K562 (cell line): Measurements from ENCODE around the gene NECAB3. TPM values are rescaled to one million over a fixed set of nuclear protein-coding genes. Genes with fewer than 3 reads are reported as not detected.

ENCODE experiments used
- ATAC-seq: fragments of 200-7000 bp; cut with Tn5 transposase; 3 replicates; pipeline ENCODE4 v1.9.1; 2020; ENCODE audit warnings: moderate library complexity
- BruUV-seq: library from RNA; stranded (reverse); fragments of 400-500 nt; replicated peaks from 2 replicates; lab custom pipeline; 2021; lab: Mats Ljungman, UMichigan
- CTCF ChIA-PET: fragments of 300-600 bp; formaldehyde crosslinking; extraction: SDS; loops from one replicate; lab custom pipeline; 2021; ENCODE audit warnings: low intra/inter-chr PET ratio; lab: Yijun Ruan, JAX
- POLR2A ChIA-PET: fragments of 300-600, 350-650 bp; sonication (Branson Sonifier 250); formaldehyde crosslinking; extraction: SDS; loops from one replicate; lab custom pipeline; 2021; ENCODE audit warnings: antibody characterized with exemption, inconsistent platforms; lab: Yijun Ruan, JAX
- DNase-seq, 4 experiments: peaks; one replicate each; pipeline versions ENCODE4 v3.0.0 to v3.0.0-alpha.2; 2011 to 2018; ENCODE audit warnings: low spot score in 3 of 4, mixed read lengths in 3 of 4; ENCODE audit errors: extremely low read depth in 1 of 4
- FAIRE-seq: peaks from 2 replicates; lab custom pipeline; 2011; peaks lifted over from hg19 to GRCh38; lab: Jason Lieb, UNC
- H2AFZ ChIP-seq: 2 replicates; pipeline ENCODE4 v1.6.0; 2011; ENCODE audit warnings: low read depth, low read length, control low read depth, inconsistent platforms
- H3K27ac ChIP-seq: fragments of 200-600 bp; 3 replicates; pipeline ENCODE4 v1.8.0; 2011; ENCODE audit warnings: low read depth, mild to moderate bottlenecking, control low read depth, inconsistent platforms, low read length, moderate library complexity, mixed read lengths; ENCODE audit errors: extremely low read depth
- H3K27me3 ChIP-seq, 2 experiments: fragments of 300-600 bp in 1 of 2; 2 replicates in 1 of 2; 3 replicates in 1 of 2; pipeline versions ENCODE4 v1.6.0 to v1.8.0; 2011; ENCODE audit warnings: inconsistent platforms in 2 of 2, low read length in 2 of 2, mild to moderate bottlenecking in 1 of 2, mixed read lengths in 1 of 2, moderate library complexity in 1 of 2; ENCODE audit not compliant: control insufficient read depth in 2 of 2, insufficient read depth in 2 of 2
- H3K36me3 ChIP-seq: fragments of 300-600 bp; 3 replicates; pipeline ENCODE4 v1.8.0; 2011; ENCODE audit warnings: mild to moderate bottlenecking, low read length, inconsistent platforms; ENCODE audit not compliant: control insufficient read depth, insufficient read depth
- H3K4me1 ChIP-seq, 2 experiments: fragments of 200-600 bp in 1 of 2; replicated peaks in 1 of 2; 2 replicates in 1 of 2; 3 replicates in 1 of 2; pipeline versions ENCODE4 v1.5.1 to v1.8.0; 2011; ENCODE audit warnings: inconsistent platforms in 2 of 2, low read length in 2 of 2, mild to moderate bottlenecking in 1 of 2, mixed read lengths in 1 of 2, moderate library complexity in 1 of 2; ENCODE audit not compliant: control insufficient read depth in 2 of 2, insufficient read depth in 2 of 2
- H3K4me2 ChIP-seq: 2 replicates; pipeline ENCODE4 v1.6.1; 2011; ENCODE audit warnings: low read length, control low read depth, inconsistent platforms, mixed read lengths; ENCODE audit not compliant: insufficient read depth
- H3K4me3 ChIP-seq: fragments of 200-600 bp; sonication (generic), shearing (Covaris generic); 2 replicates; pipeline ENCODE4 v1.5.1; 2016; ENCODE audit warnings: control low read depth, inconsistent platforms
- H3K79me2 ChIP-seq: fragments of 200-600 bp; 3 replicates; pipeline ENCODE4 v1.8.0; 2011; ENCODE audit warnings: low read length, inconsistent platforms; ENCODE audit not compliant: control insufficient read depth, insufficient read depth
- H3K9ac ChIP-seq, 2 experiments: 2 replicates each; pipeline versions ENCODE4 v1.6.0 to v1.6.1; 2011; ENCODE audit warnings: low read depth in 2 of 2, low read length in 2 of 2, control low read depth in 1 of 2, inconsistent platforms in 1 of 2, mild to moderate bottlenecking in 1 of 2, mixed read lengths in 1 of 2; ENCODE audit not compliant: insufficient read depth in 1 of 2
- H3K9me1 ChIP-seq: one replicate; pipeline ENCODE4 v1.6.0; 2011; ENCODE audit warnings: inconsistent platforms, mild to moderate bottlenecking, low read length, moderate library complexity; ENCODE audit not compliant: control insufficient read depth, insufficient read depth
- H3K9me3 ChIP-seq: replicated peaks from 2 replicates; pipeline ENCODE4 v1.5.1; 2011; ENCODE audit warnings: low read depth, low read length, inconsistent platforms; ENCODE audit not compliant: control insufficient read depth, insufficient read depth
- H4K20me1 ChIP-seq: replicated peaks from 2 replicates; pipeline ENCODE4 v1.6.1; 2011; ENCODE audit warnings: low read length, inconsistent platforms, mixed read lengths; ENCODE audit not compliant: control insufficient read depth, insufficient read depth
- CLOCK ChIP-seq: fragments of 250-450 bp; sonication (Bioruptor Pico); IDR thresholded peaks from 2 replicates; pipeline ENCODE4 v1.4.0; 2020; ENCODE audit warnings: mild to moderate bottlenecking, moderate library complexity, borderline replicate concordance
- ELF2 ChIP-seq: fragments of 250-450 bp; sonication (Bioruptor Pico); IDR thresholded peaks from 2 replicates; pipeline ENCODE4 v1.5.0; 2021; ENCODE audit warnings: mild to moderate bottlenecking
- HES1 ChIP-seq: fragments of 450-650 bp; IDR thresholded peaks from 2 replicates; pipeline ENCODE4 v1.6.1; 2016; ENCODE audit warnings: low read depth, mild to moderate bottlenecking, moderate library complexity
- L3MBTL2 ChIP-seq: fragments of 450-650 bp; IDR thresholded peaks from 2 replicates; pipeline ENCODE4 v1.6.1; 2016; ENCODE audit warnings: mild to moderate bottlenecking, moderate library complexity
- NFE2 ChIP-seq: IDR thresholded peaks from 2 replicates; pipeline ENCODE4 v1.6.1; 2014; ENCODE audit warnings: antibody characterized with exemption, low read depth
- NR2C1 ChIP-seq, 2 experiments: fragments of 450-650 bp; IDR thresholded peaks; 2 replicates each; pipeline ENCODE4 v1.6.1; 2017; ENCODE audit warnings: mild to moderate bottlenecking in 2 of 2, antibody characterized with exemption in 1 of 2, inconsistent platforms in 1 of 2, missing compliant biosample characterization in 1 of 2, missing genetic modification characterization in 1 of 2
- PHF20 ChIP-seq: fragments of 450-650 bp; IDR thresholded peaks from 2 replicates; pipeline ENCODE4 v1.6.1; 2018; ENCODE audit not compliant: partially characterized antibody
- POLR3A ChIP-seq: IDR thresholded peaks from 2 replicates; pipeline ENCODE4 v1.6.1; 2011; ENCODE audit warnings: borderline replicate concordance, mild to moderate bottlenecking, moderate library complexity; ENCODE audit not compliant: insufficient read length, insufficient read depth; ENCODE audit errors: extremely low read depth
- SLC30A9 ChIP-seq: fragments of 250-450 bp; sonication (Bioruptor Pico); IDR thresholded peaks from 2 replicates; pipeline ENCODE4 v1.8.0; 2022; ENCODE audit warnings: mild to moderate bottlenecking, moderate library complexity
- THRB ChIP-seq: fragments of 450-650 bp; formaldehyde crosslinking; conservative IDR thresholded peaks from 2 replicates; pipeline ENCODE4 v1.4.0; 2022; ENCODE audit warnings: mild to moderate bottlenecking, missing genetic modification characterization
- TRIM28 ChIP-seq: fragments of 450-650 bp; IDR thresholded peaks from 2 replicates; pipeline ENCODE4 v1.6.1; 2017
- ZBTB12 ChIP-seq: fragments of 250-450 bp; sonication (Bioruptor Pico); IDR thresholded peaks from 2 replicates; pipeline ENCODE4 v1.4.0; 2020
- ZNF143 ChIP-seq: sonication (generic); formaldehyde crosslinking; IDR thresholded peaks from 2 replicates; pipeline ENCODE4 v1.9.0; 2022; ENCODE audit warnings: mild to moderate bottlenecking, missing genetic modification reagents
- ZNF384 ChIP-seq: IDR thresholded peaks from 2 replicates; pipeline ENCODE4 v1.6.1; 2012; ENCODE audit warnings: low read depth, low read length, improper control_type of control experiment
- ZNF695 ChIP-seq: fragments of 450-650 bp; formaldehyde crosslinking; IDR thresholded peaks from 2 replicates; pipeline ENCODE4 v1.4.0; 2020; ENCODE audit warnings: mild to moderate bottlenecking, moderate library complexity
- whole genome bisulfite sequencing: fragments of 100-300 bp; shearing (Covaris generic); methylation state at CpG from one replicate; pipeline ENCODE4 v1.1.6; 2016; ENCODE audit warnings: low coverage, mixed read lengths; ENCODE audit not compliant: insufficient coverage; ENCODE audit errors: missing lambda C conversion rate; 5-methylcytosine and 5-hydroxymethylcytosine counted together
- in situ Hi-C: fragments of 300-500 bp; cut with MboI; formaldehyde crosslinking; loops from 4 replicates; pipeline ENCODE4 v1.15.0; 2018; ENCODE audit warnings: inconsistent platforms, mixed read lengths
- intact Hi-C: fragments of 100-400 bp; cut with micrococcal nuclease; formaldehyde crosslinking; loops from 2 replicates; pipeline ENCODE4 v1.14.2; 2022
- polyA plus RNA-seq, 8 experiments: library from polyadenylated mRNA; depleted of rRNA in 4 of 8; stranded (reverse) in 5 of 8; unstranded in 3 of 8; fragments of >200 nt; fragmentation: Nextera tagmentation in 2 of 8; fragmentation: Illumina TruSeq in 1 of 8; extraction: Ambion mirVana in 2 of 8; extraction: Trizol in 1 of 8; gene quantifications; 2 replicates each; pipeline versions ENCODE4 v1.2.1 to v1.2.3, GENCODE V29; 2011 to 2014; ENCODE audit warnings: inconsistent platforms in 1 of 8, missing spikeins in 1 of 8
- total RNA-seq, 7 experiments: library from RNA; depleted of rRNA in 6 of 7; stranded (reverse); fragments of >200 nt in 6 of 7; fragmentation: Illumina TruSeq in 2 of 7; extraction: Trizol in 2 of 7; gene quantifications; 2 replicates each; pipeline versions ENCODE4 v1.2.1 to v1.2.3, GENCODE V29; 2011 to 2021; ENCODE audit warnings: low replicate concordance in 1 of 7

The NECAB3 gene
- total and polyA plus RNA-seq, 9 of the 15 experiments (the other 6 are each of a cell fraction or from before 2014, with no cell fraction given): 0.94 to 63.3 (median 31.5) TPM

GRCh38 chr20:33655164-33655563 lies 19.1 kb downstream of the NECAB3 start:
- H3K9me3 ChIP-seq: no peaks in the 10 kb centered on the region
- in situ Hi-C loops: loop anchor here (10.0 kb wide), 1 partner anchor 240 kb away; no protein-coding TSS in a partner anchor

More at GRCh38 chr20:33655164-33655563, 19.1 kb downstream of the NECAB3 start:
- Histone ChIP-seq H4K20me1 (peaks cover 18% of the 10 kb centered on the region; the same call in 1 of the 2 replicates), H3K36me3 (peaks cover 39% of the 10 kb centered on the region; the same call in 1 of the 3 replicates), H3K79me2 (no peaks in the 10 kb centered on the region), H3K9me1 (peaks cover under 1% of the 10 kb centered on the region), H3K4me3 (no peak overlapping the region), H3K9ac (peak overlapping the region in 1 of 2 experiments; percentile 43; a peak in 1 of 4 replicates), H3K4me2 (no peak overlapping the region), H3K27me3 (no peaks in the 10 kb centered on the region), H3K4me1 (peaks cover 6 to 40% of the 10 kb centered on the region in 2 experiments; a peak in 3 of 5 replicates), H3K27ac (no peak overlapping the region), H2AFZ (no peak overlapping the region)
- TF ChIP-seq ZBTB12: no peak
- TF ChIP-seq L3MBTL2: no peak
- TF ChIP-seq POLR3A: no peak
- TF ChIP-seq SLC30A9 (CRISPR knock-in tag): no peak
- no peak for TF ChIP-seq PHF20
- no peak for TF ChIP-seq ZNF143 (CRISPR knock-in tag)
- no peak for TF ChIP-seq TRIM28
- no peak for TF ChIP-seq NR2C1 (IDR thresholded peaks at IDR 0.05)
- TF ChIP-seq NR2C1 (tag; IDR thresholded peaks at IDR 0.05): no peak
- TF ChIP-seq CLOCK (CRISPR knock-in tag): no peak
- TF ChIP-seq NFE2: no peak
- no peak for TF ChIP-seq THRB
- no peak for TF ChIP-seq ZNF695 (CRISPR knock-in tag)
- no peak for TF ChIP-seq ELF2 (CRISPR knock-in tag)
- no peak for TF ChIP-seq HES1
- no peak for TF ChIP-seq ZNF384
- CTCF ChIA-PET: no interaction called here
- 67% methylated on average over 4 of the region's 4 CpGs for WGBS
- BruUV-seq: no TSS peak
- ATAC-seq: no peak
- DNase-seq: no peak
- POLR2A ChIA-PET: interaction anchor here (0.7 to 4.5 kb wide), 4 partner anchors 9 to 342 kb away, joined by 3 to 51 read pairs (median 4); partner anchors contain the start of gene ACTL10
- no peak for FAIRE-seq
- intact Hi-C loops: no loop called here
